Cardiac muscle cell (in vitro differentiated cells and primary cell): ENCODE measurements around the gene ARHGAP33. TPM values are rescaled to one million over a fixed set of nuclear protein-coding genes. Genes with fewer than 3 reads are reported as not detected.

Experiments used
- DNase-seq, 2 donors: peaks; one replicate each; pipeline versions ENCODE4 v3.0.0 to v3.0.0-alpha.2; 2010 to 2017; ENCODE audit warnings: low read depth in 1 of 2, low spot score in 1 of 2
- H3K27ac ChIP-seq: fragments of 200-600 bp; sonication (generic); 2 replicates; pipeline ENCODE4 v1.5.1; 2016
- H3K27me3 ChIP-seq: fragments of 200-600 bp; sonication (generic); 2 replicates; pipeline ENCODE4 v1.6.0; 2016; ENCODE audit warnings: control low read depth
- H3K36me3 ChIP-seq: fragments of 200-600 bp; sonication (generic); 2 replicates; pipeline ENCODE4 v1.5.1; 2016; ENCODE audit warnings: control low read depth
- H3K4me1 ChIP-seq: fragments of 200-600 bp; sonication (generic); 2 replicates; pipeline ENCODE4 v1.8.1; 2017; ENCODE audit warnings: low read depth, mild to moderate bottlenecking, mixed run types
- H3K4me3 ChIP-seq: fragments of 200-600 bp; sonication (generic); 2 replicates; pipeline ENCODE4 v1.5.1; 2016; ENCODE audit warnings: mild to moderate bottlenecking
- H3K9me3 ChIP-seq: fragments of 200-600 bp; sonication (generic); 2 replicates; pipeline ENCODE4 v1.5.1; 2017; ENCODE audit warnings: low read depth, mild to moderate bottlenecking, control low read depth
- polyA plus RNA-seq: library from polyadenylated mRNA; unstranded; fragments of >200 nt; fragmentation: Nextera tagmentation; extraction: Ambion mirVana; gene quantifications from 2 replicates; pipeline ENCODE4 v1.2.1, GENCODE V29; 2016
- total RNA-seq: library from RNA; depleted of rRNA; stranded (reverse); fragments of >200 nt; gene quantifications from 2 replicates; pipeline ENCODE4 v1.2.3, GENCODE V29; 2016
- TF ChIP-seq, protein P1 (sequence below): IDR thresholded peaks from 2 replicates; pipeline ENCODE4 v1.5.1; 2012; ENCODE audit warnings: low read depth, mild to moderate bottlenecking, low read length

ARHGAP33 gene
- total and polyA plus RNA-seq, 2 experiments from 2014 or later = 16.1 to 47.4 TPM

DNA sequence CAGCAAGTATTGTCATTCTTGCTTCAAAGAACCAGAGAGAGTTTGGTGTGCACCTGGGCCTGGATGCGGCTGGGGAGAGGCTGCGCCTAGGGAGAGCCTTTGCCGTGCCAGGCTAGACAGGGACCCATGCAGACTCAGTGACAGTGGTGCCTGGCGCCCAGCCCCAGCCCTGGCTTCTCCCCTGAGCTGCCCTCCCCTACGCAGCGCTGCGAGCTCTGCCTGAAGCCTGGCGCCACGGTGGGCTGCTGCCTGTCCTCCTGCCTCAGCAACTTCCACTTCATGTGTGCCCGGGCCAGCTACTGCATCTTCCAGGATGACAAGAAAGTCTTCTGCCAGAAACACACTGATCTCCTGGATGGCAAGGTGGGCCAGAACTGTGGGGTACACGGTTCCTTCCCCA, 45.6 kb upstream of the ARHGAP33 start:
- Histone ChIP-seq H3K4me3 (no peak overlapping the region), H3K9me3 (no peaks in the 10 kb centered on the region), H3K27me3 (no peaks in the 10 kb centered on the region), H3K36me3 (peaks cover 61% of the 10 kb centered on the region), H3K4me1 (no peaks in the 10 kb centered on the region), H3K27ac (no peak overlapping the region)
- DNase-seq = no peak
- TF ChIP-seq, protein P1, sequence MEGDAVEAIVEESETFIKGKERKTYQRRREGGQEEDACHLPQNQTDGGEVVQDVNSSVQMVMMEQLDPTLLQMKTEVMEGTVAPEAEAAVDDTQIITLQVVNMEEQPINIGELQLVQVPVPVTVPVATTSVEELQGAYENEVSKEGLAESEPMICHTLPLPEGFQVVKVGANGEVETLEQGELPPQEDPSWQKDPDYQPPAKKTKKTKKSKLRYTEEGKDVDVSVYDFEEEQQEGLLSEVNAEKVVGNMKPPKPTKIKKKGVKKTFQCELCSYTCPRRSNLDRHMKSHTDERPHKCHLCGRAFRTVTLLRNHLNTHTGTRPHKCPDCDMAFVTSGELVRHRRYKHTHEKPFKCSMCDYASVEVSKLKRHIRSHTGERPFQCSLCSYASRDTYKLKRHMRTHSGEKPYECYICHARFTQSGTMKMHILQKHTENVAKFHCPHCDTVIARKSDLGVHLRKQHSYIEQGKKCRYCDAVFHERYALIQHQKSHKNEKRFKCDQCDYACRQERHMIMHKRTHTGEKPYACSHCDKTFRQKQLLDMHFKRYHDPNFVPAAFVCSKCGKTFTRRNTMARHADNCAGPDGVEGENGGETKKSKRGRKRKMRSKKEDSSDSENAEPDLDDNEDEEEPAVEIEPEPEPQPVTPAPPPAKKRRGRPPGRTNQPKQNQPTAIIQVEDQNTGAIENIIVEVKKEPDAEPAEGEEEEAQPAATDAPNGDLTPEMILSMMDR = no peak

DNA sequence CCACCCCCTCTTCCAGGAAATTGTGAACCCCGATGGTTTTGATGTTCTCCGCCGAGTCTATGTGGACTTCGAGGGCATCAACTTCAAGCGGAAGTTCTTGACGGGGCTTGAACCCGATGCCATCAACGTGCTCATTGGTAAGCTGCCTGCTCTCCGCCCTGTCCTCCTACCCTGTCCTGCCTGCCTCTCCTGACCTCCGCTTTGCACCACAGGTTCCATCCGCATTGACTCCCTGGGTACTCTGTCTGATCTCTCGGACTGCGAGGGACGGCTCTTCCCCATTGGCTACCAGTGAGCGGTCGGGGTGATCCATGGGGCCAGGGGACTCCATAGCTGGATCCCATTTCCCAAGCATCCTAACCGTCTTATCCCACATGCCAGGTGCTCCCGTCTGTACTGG, 45.0 kb upstream of the ARHGAP33 start:
- Histone ChIP-seq H3K27ac (no peak overlapping the region), H3K36me3 (peaks cover 57% of the 10 kb centered on the region), H3K27me3 (no peaks in the 10 kb centered on the region), H3K4me1 (no peaks in the 10 kb centered on the region), H3K9me3 (no peaks in the 10 kb centered on the region), H3K4me3 (no peak overlapping the region)
- DNase-seq = no peak
- TF ChIP-seq, protein P1 = no peak

DNA sequence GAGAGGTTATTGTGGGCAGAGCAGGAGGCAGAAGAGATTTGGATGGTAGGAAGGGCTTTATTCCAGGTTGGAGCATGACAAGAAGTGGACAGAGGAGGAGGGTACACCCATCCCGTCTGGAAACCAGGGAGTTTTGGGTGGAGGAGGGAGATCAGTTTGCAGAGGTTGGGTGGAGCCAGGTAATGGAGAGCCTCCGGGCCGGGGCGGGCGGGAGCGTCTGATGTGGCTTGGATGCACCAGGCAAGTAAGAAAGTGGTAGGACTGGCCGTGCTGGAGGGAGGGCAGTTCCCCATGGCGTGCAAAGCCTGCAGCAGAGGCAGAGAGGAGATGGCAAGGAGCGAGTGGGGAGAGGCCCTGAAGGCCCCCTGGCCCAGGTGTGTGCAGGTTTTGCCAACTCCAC, 44.0 kb upstream of the ARHGAP33 start:
- Histone ChIP-seq H3K4me3 (no peak overlapping the region), H3K9me3 (no peaks in the 10 kb centered on the region), H3K27ac (no peak overlapping the region), H3K27me3 (no peaks in the 10 kb centered on the region), H3K36me3 (peaks cover 49% of the 10 kb centered on the region), H3K4me1 (no peaks in the 10 kb centered on the region)
- no peak for DNase-seq
- TF ChIP-seq, protein P1 = no peak

DNA sequence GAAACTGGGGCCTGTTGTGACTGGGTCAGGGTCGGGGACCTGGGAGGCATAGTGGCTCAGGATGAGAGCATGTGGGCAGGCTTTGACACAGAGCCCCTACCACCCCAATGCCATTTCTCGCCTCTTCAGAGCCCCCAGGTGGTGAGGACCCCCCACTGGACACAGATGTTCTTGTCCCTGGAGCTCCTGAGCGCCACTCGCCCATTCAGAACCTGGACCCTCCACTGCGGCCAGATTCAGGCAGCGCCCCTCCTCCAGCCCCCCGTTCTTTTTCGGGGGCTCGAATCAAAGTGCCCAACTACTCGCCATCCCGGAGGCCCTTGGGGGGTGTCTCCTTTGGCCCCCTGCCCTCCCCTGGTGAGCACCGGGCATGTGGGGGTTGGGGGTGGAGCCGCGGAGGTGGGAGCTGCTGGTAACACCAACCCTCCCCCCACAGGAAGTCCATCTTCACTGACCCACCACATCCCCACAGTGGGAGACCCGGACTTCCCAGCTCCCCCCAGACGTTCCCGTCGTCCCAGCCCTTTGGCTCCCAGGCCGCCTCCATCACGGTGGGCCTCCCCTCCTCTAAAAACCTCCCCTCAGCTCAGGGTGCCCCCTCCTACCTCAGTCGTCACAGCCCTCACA, 43.5 kb upstream of the ARHGAP33 start:
- H3K9me3 ChIP-seq = no peaks in the 10 kb centered on the region
- peaks cover 51% of the 10 kb centered on the region for H3K36me3 ChIP-seq
- DNase-seq = no peak
- H3K27ac ChIP-seq = no peak overlapping the region
- H3K4me3 ChIP-seq = no peak overlapping the region
- TF ChIP-seq, protein P1 = no peak
- no peaks in the 10 kb centered on the region for H3K27me3 ChIP-seq
- H3K4me1 ChIP-seq = no peaks in the 10 kb centered on the region

DNA sequence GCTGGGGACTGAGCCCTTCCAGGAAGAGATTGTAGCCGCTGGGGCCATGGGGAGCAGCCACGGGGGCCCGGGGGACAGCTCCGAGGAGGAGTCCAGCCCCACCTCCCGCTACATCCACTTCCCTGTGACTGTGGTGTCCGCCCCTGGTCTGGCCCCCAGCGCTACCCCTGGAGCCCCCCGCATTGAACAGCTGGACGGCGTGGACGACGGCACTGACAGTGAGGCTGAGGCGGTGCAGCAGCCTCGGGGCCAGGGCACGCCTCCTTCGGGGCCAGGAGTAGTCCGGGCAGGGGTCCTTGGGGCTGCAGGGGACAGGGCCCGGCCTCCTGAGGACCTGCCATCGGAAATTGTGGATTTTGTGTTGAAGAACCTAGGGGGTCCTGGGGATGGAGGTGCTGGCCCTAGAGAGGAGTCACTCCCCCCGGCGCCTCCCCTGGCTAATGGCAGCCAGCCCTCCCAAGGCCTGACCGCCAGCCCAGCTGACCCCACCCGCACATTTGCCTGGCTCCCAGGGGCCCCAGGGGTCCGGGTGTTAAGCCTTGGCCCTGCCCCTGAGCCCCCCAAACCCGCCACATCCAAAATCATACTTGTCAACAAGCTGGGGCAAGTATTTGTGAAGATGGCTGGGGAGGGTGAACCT, 42.7 kb upstream of the ARHGAP33 start:
- no peak for DNase-seq
- TF ChIP-seq, protein P1 = no peak
- no peaks in the 10 kb centered on the region for H3K27me3 ChIP-seq
- no peaks in the 10 kb centered on the region for H3K4me1 ChIP-seq
- no peak overlapping the region for H3K4me3 ChIP-seq
- H3K36me3 ChIP-seq = peaks cover 46% of the 10 kb centered on the region
- no peak overlapping the region for H3K27ac ChIP-seq
- no peaks in the 10 kb centered on the region for H3K9me3 ChIP-seq
